ENCODE results near the gene METTL22. TPM values are rescaled to one million over a fixed set of nuclear protein-coding genes. Genes with fewer than 3 reads are reported as not detected.

The METTL22 gene
- polyA plus RNA-seq, 1 of the 3 experiments (the other 2 are of a cell fraction) = 38.3 TPM

DNA sequence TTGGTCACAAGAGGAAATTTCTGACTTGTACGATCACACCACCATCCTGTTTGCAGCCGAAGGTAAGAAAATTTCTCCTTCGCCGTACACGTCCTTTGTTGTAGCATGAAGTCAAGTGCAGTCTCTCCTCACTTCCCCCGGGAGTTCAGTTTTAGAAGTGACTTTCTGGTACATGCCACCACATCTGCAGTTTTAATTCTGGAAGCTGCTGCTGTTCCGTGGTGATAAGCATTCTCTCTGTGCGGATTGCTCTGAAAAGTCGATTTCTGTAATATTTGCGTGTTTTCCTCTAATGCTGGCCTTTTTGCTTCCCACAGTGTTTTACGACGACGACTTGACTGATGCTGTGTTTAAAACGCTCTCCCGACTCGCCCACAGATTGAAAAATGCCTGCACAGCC, 20.6 kb downstream of the METTL22 start (continued):
- TF ChIP-seq EZH2phosphoT487 (IDR thresholded peaks at IDR 0.05; ENCODE audit: borderline replicate concordance, low read depth) (no peak), FOXJ3 (CRISPR knock-in tag; IDR thresholded peaks at IDR 0.05) (no peak), YY1 (IDR thresholded peaks at IDR 0.05; ENCODE audit: low read depth) (no peak), NRF1 (IDR thresholded peaks at IDR 0.05; ENCODE audit: low read depth, low read length) (no peak), ELF1 (IDR thresholded peaks at IDR 0.05) (no peak), RAD21 (IDR thresholded peaks at IDR 0.05; ENCODE audit: low read length) (no peak), TEAD4 (IDR thresholded peaks at IDR 0.05; ENCODE audit: borderline replicate concordance, insufficient read depth) (no peak)
- TF ChIP-seq, protein P1, sequence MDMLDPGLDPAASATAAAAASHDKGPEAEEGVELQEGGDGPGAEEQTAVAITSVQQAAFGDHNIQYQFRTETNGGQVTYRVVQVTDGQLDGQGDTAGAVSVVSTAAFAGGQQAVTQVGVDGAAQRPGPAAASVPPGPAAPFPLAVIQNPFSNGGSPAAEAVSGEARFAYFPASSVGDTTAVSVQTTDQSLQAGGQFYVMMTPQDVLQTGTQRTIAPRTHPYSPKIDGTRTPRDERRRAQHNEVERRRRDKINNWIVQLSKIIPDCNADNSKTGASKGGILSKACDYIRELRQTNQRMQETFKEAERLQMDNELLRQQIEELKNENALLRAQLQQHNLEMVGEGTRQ (IDR thresholded peaks at IDR 0.05; ENCODE audit: borderline replicate concordance, low read depth, low read length) = no peak

DNA sequence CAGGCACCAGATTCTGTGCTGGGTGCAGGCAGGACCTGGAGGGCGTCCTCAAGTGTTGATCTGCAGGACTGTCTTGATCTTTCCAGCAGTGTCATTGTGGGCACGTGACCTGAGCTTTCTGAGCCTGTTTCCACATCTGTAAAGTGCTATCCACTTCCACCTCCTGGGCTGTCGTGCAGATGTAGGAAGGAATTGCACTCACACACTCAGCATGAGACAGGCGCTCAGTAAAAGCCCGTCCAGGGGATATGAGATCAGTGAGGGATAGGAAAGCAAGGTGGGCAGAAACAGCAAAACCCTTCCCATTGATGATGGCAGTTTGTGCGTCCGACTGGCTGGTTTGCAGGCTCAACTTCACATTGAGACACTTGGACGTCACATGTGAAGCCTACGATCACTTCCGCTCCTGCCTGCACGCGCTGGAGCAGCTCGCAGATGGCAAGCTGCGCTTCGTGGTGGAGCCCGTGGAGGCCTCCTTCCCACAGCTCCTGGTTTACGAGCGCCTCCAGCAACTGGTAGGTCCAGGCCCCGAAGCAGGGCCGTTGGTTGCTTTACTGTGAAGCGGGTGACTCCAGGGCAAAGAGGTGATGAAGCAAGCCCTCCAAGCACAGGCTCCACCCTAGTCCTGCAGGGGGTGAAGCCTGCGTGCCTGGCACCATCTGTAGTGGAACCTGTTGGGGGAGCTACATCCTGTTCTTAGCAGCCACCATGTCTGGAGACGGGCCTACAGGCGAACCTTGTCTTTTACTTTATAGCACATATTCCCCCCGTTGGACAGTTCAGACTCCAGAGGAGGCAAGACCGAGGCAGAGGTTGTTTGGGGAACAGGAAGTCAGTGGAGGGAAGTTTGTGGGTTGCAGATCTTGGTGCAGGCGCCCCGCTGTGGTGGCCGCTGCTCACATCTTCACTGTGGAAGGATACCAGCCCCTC, 23.0 kb downstream of the METTL22 start:
- POLR2A ChIA-PET = no interaction called here

More for the DNA sequence above, 23.0 kb downstream of the METTL22 start:
- no peak overlapping the region for H2AFZ ChIP-seq (ENCODE audit: low read depth)
- H3K79me2 ChIP-seq (ENCODE audit: insufficient read depth) = no peaks in the 10 kb centered on the region
- H3K9ac ChIP-seq = no peak overlapping the region
- H3K4me3 ChIP-seq (ENCODE audit: low read depth in 2 of 2, low read length in 1 of 2) = no peak overlapping the region
- H3K4me2 ChIP-seq = no peak overlapping the region
- H4K20me1 ChIP-seq (ENCODE audit: insufficient read depth) = no peaks in the 10 kb centered on the region
- CTCF ChIA-PET = interaction anchor here (0.7 to 1.7 kb wide), 4 partner anchors 9 to 77 kb away, joined by 3 to 7 read pairs (median 4); no protein-coding TSS in a partner anchor
- H3F3A ChIP-seq (replicated peaks; ENCODE audit: insufficient read depth) = no peaks in the 10 kb centered on the region
- no peaks in the 10 kb centered on the region for H3K27me3 ChIP-seq (ENCODE audit: insufficient read depth)
- 89% methylated on average over 26 of the region's 29 CpGs for WGBS (ENCODE audit: low lambda C conversion rate)
- no peaks in the 10 kb centered on the region for H3K9me3 ChIP-seq
- DNase-seq = no peak
- H3K4me1 ChIP-seq (ENCODE audit: control insufficient read depth in 1 of 2, insufficient read depth in 2 of 2, low read depth in 1 of 2, low read length in 1 of 2) = no peaks in the 10 kb centered on the region
- H3K9me2 ChIP-seq = no peaks in the 10 kb centered on the region
- no peak for TF ChIP-seq RAD21 (IDR thresholded peaks at IDR 0.05; ENCODE audit: low read length)
- TF ChIP-seq GABPA (IDR thresholded peaks at IDR 0.05; ENCODE audit: low read depth) = no peak
- TF ChIP-seq, protein P2, sequence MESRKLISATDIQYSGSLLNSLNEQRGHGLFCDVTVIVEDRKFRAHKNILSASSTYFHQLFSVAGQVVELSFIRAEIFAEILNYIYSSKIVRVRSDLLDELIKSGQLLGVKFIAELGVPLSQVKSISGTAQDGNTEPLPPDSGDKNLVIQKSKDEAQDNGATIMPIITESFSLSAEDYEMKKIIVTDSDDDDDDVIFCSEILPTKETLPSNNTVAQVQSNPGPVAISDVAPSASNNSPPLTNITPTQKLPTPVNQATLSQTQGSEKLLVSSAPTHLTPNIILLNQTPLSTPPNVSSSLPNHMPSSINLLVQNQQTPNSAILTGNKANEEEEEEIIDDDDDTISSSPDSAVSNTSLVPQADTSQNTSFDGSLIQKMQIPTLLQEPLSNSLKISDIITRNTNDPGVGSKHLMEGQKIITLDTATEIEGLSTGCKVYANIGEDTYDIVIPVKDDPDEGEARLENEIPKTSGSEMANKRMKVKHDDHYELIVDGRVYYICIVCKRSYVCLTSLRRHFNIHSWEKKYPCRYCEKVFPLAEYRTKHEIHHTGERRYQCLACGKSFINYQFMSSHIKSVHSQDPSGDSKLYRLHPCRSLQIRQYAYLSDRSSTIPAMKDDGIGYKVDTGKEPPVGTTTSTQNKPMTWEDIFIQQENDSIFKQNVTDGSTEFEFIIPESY (IDR thresholded peaks at IDR 0.05; ENCODE audit: borderline replicate concordance, low read depth) = no peak
- no peak for TF ChIP-seq RCOR1 (IDR thresholded peaks at IDR 0.05; ENCODE audit: low read length)
- no peak for TF ChIP-seq RXRA (IDR thresholded peaks at IDR 0.05; ENCODE audit: borderline replicate concordance, low read depth)
- no peak for TF ChIP-seq GATA2 (CRISPR knock-in tag; IDR thresholded peaks at IDR 0.05)
- TF ChIP-seq NFIC (IDR thresholded peaks at IDR 0.05; ENCODE audit: borderline replicate concordance) = no peak
- TF ChIP-seq YY1 (IDR thresholded peaks at IDR 0.05; ENCODE audit: low read depth) = no peak
- TF ChIP-seq SIN3A (IDR thresholded peaks at IDR 0.05; ENCODE audit: borderline replicate concordance, low read depth, low read length) = no peak
- TF ChIP-seq JUND (IDR thresholded peaks at IDR 0.05) = no peak
- no peak for TF ChIP-seq EZH2phosphoT487 (IDR thresholded peaks at IDR 0.05; ENCODE audit: borderline replicate concordance, low read depth)
- H3K36me3 ChIP-seq (replicated peaks in 1 of 2; ENCODE audit: control insufficient read depth in 1 of 2, insufficient read depth in 2 of 2, low read length in 1 of 2) = peaks cover 24 to 69% of the 10 kb centered on the region in 2 experiments
- H3K27ac ChIP-seq (ENCODE audit: low read depth in 2 of 2, low read length in 1 of 2) = no peak overlapping the region
